H1 (cell line): ENCODE data around the gene VGLL3. TPM values are rescaled to one million over a fixed set of nuclear protein-coding genes. Genes with fewer than 3 reads are reported as not detected.

Experiments
- BACH1 ChIP-seq: IDR thresholded peaks from 2 replicates; pipeline ENCODE4 v1.6.1; 2012; ENCODE audit warnings: low read length, improper control_type of control experiment
- CEBPB ChIP-seq: IDR thresholded peaks from 2 replicates; pipeline ENCODE4 v1.6.1; 2012; ENCODE audit warnings: low read depth, low read length
- CHD2 ChIP-seq: IDR thresholded peaks from 2 replicates; pipeline ENCODE4 v1.6.1; 2012; ENCODE audit warnings: low read length, improper control_type of control experiment
- CREB1 ChIP-seq: IDR thresholded peaks from 2 replicates; pipeline ENCODE4 v1.6.1; 2012; ENCODE audit warnings: inconsistent platforms
- GTF2F1 ChIP-seq: IDR thresholded peaks from 2 replicates; pipeline ENCODE4 v1.6.1; 2012; ENCODE audit warnings: low read depth, low read length, improper control_type of control experiment, borderline replicate concordance
- KDM4A ChIP-seq: IDR thresholded peaks from one replicate; pipeline ENCODE4 v1.7.1; 2012; ENCODE audit warnings: low read depth, mild to moderate bottlenecking, moderate library complexity, low read length, inconsistent platforms; ENCODE audit not compliant: severe bottlenecking
- polyA plus RNA-seq, 7 experiments: library from polyadenylated mRNA; depleted of rRNA in 3 of 7; stranded (reverse) in 5 of 7; unstranded in 2 of 7; fragments of >200 nt in 5 of 7; fragments of 200-250 nt in 2 of 7; gene quantifications; 1 replicate in 5 of 7; 2 replicates in 1 of 7; 4 replicates in 1 of 7; pipeline versions ENCODE4 v1.2.1 to v1.2.3, GENCODE V29; 2011 to 2013; ENCODE audit warnings: missing spikeins in 2 of 7, mixed read lengths in 2 of 7
- total RNA-seq: library from RNA; stranded (reverse); fragmentation: NEBNext Ultra II Directional; extraction: Animal tissue kit (Norgen Biotek cat#: 25700); gene quantifications from 2 replicates; pipeline ENCODE4 v1.2.1, GENCODE V29; 2021

The VGLL3 gene
- total and polyA plus RNA-seq, 2 of the 8 experiments (the other 6 are each of a cell fraction or from before 2014, with no cell fraction given): 13.4 to 24.2 TPM

DNA sequence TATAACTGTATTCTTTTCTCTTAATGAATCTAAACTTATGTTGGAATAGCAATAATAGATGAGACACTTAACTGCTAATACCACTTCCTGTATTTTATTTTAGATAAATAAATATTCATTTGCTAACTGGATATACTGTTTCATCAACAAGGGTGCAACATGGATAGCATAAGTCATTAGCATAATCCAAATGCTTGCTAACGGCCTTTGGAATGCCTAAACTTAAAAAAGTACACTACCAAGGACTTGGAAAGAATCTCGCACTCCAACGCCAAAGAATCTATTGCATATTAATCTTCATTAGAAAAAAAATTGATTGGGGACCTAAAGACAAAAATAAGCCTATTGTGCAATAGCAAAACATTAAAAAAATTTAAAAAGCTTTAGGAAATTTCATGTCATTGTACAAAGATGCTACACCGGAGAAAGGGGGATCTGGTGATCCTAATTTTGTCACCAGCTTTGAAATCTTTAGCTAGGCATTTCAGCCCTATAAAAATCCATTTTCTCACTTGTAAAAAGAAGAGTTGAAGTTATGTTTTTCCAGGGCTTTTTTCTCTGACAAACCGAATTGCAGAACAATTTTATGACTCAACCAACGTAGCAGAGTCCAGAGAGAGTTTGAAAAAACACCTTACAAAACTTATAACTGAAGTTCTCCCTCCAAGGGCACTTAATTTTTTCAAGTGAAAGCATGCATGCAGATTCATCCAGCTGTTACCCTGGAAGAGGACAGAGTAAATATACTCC is 4.1 kb downstream of the VGLL3 start (continued):
- TF ChIP-seq CREB1 (no peak), GTF2F1 (no peak), BACH1 (no peak), KDM4A (no peak), CHD2 (no peak), CEBPB (no peak)
- TF ChIP-seq, all 59 proteins: peak for 0
